GM12891 (cell line): ENCODE results near the gene PLCB1.

Experiments
- POLR2A ChIP-seq: IDR thresholded peaks from 2 replicates; pipeline ENCODE4 v1.6.1; 2011; ENCODE audit warnings: low read depth, low read length, control low read depth
- POLR2AphosphoS5 ChIP-seq: IDR thresholded peaks from 2 replicates; pipeline ENCODE4 v1.6.1; 2011; ENCODE audit warnings: low read depth, low read length, control low read depth

- TF ChIP-seq POLR2A (no peak), POLR2AphosphoS5 (no peak)
Measured at GRCh38 chr20:8363970-8364733, 232.1 kb downstream of the PLCB1 start.
